HG02840 (cell line): ENCODE measurements around the gene UNC13B.
"Not testable (repeated sequence)": the region's sequence is repeated elsewhere in the genome, so short reads cannot be mapped to it uniquely, and the experiment has no call there.

ENCODE experiments used
- ATAC-seq: cut with Tn5 transposase; IDR thresholded peaks from one replicate; pipeline ENCODE4 v1.9.1; 2021; ENCODE audit warnings: mild to moderate bottlenecking, moderate library complexity, moderate number of reproducible peaks; ENCODE audit not compliant: unreplicated experiment, low FRiP score

UNC13B gene

GRCh38 chr9:35364817-35365585 lies 203.2 kb downstream of the UNC13B start:
- ATAC-seq, result no peak

GRCh38 chr9:35366627-35367026 lies 204.8 kb downstream of the UNC13B start:
- ATAC-seq, result no peak

- no peak for ATAC-seq
These were observed 205.6 kb downstream of the UNC13B start for GRCh38 chr9:35367451-35367850.

GRCh38 chr9:35370241-35370640 lies 208.4 kb downstream of the UNC13B start:
- ATAC-seq, result no peak

- ATAC-seq, result no peak
These were observed 212.6 kb downstream of the UNC13B start for GRCh38 chr9:35374436-35374835.

- no peak for ATAC-seq
These were observed 213.1 kb downstream of the UNC13B start for GRCh38 chr9:35374910-35375309.

GRCh38 chr9:35380039-35380438 lies 218.2 kb downstream of the UNC13B start:
- no peak for ATAC-seq

GRCh38 chr9:35380619-35381018 lies 218.8 kb downstream of the UNC13B start:
- no peak for ATAC-seq

GRCh38 chr9:35385042-35385441 lies 223.2 kb downstream of the UNC13B start:
- ATAC-seq, result no peak

GRCh38 chr9:35395076-35395705 lies 233.4 kb downstream of the UNC13B start:
- ATAC-seq, result no peak

- ATAC-seq, result no peak
These were observed 233.9 kb downstream of the UNC13B start for GRCh38 chr9:35395706-35396101.

- ATAC-seq, result no peak
These were observed 234.9 kb downstream of the UNC13B start for GRCh38 chr9:35396560-35397215.

GRCh38 chr9:35397216-35397698 lies 235.4 kb downstream of the UNC13B start:
- ATAC-seq, result no peak

- ATAC-seq, result no peak
These were observed 236.1 kb downstream of the UNC13B start for GRCh38 chr9:35397923-35398322.

- no peak for ATAC-seq
These were observed 237.0 kb downstream of the UNC13B start for GRCh38 chr9:35398651-35399335.

GRCh38 chr9:35404865-35405264 lies 243.1 kb downstream of the UNC13B start:
- ATAC-seq, result no peak

GRCh38 chr9:35406183-35406959 lies 244.6 kb downstream of the UNC13B start:
- ATAC-seq, result no peak

GRCh38 chr9:35407846-35408245 lies 246.0 kb downstream of the UNC13B start:
- ATAC-seq, result no peak

- not testable (repeated sequence) for ATAC-seq
These were observed 247.6 kb downstream of the UNC13B start for GRCh38 chr9:35409434-35409833.

GRCh38 chr9:35414889-35415288 lies 253.1 kb downstream of the UNC13B start:
- no peak for ATAC-seq
